Measurements from ENCODE around the gene SLC2A9. TPM values are rescaled to one million over a fixed set of nuclear protein-coding genes. Genes with fewer than 3 reads are reported as not detected.

SLC2A9 gene
- total RNA-seq, 2 experiments from 2014 or later = 1.1 to 1.2 TPM

Other genes starting within 250 kb of the SLC2A9 start
- gene DRD5, start 239.9 kb downstream of the SLC2A9 start, total RNA-seq = not detected
- gene WDR1, start 95.3 kb upstream of the SLC2A9 start, total RNA-seq = 100 to 1,000 TPM; 372 to 385 TPM

Data from activated naive CD8-positive, alpha-beta T cell treated with anti-CD3 and anti-CD28 coated beads for 36 hours (primary cell).